Renal cortex interstitium (tissue), 15 donors: ENCODE measurements around the gene TBX2. TPM values are rescaled to one million over a fixed set of nuclear protein-coding genes. Genes with fewer than 3 reads are reported as not detected.
A peak's percentile ranks its signal among the peaks of the same experiment; 100 is the strongest.
"Not testable (repeated sequence)": the region's sequence is repeated elsewhere in the genome, so short reads cannot be mapped to it uniquely, and the experiment has no call there.

ENCODE experiments used
- DNase-seq, 11 donors: peaks; one replicate each; pipeline ENCODE4 v3.0.0-alpha.2; 2013; ENCODE audit warnings: low read depth in 9 of 11, low spot score in 4 of 11; ENCODE audit errors: extremely low read depth in 1 of 11
- long read RNA-seq, 16 experiments: transcript quantifications; one replicate each; lab custom pipeline, GENCODE V29; 2026
- polyA plus RNA-seq, 3 donors: library from polyadenylated mRNA; unstranded; fragments of 120-200 nt; gene quantifications; one replicate each; pipeline ENCODE4 v1.2.1, GENCODE V29; 2013; ENCODE audit not compliant: insufficient read length in 3 of 3

Gene TBX2
- polyA plus RNA-seq: 100 to 1,000 TPM in 1 of 3 donors, 10 to 100 TPM in 2; 57.3 to 112 (median 99.3) TPM
- long read RNA-seq, donor 1, partial matches to known transcripts: 38 of 40 reads
- long read RNA-seq, donor 1, other reads (novel, unspliced or antisense): 0 of 40 reads
- long read RNA-seq, donor 2, full-length matches to known transcripts: 8 of 34 reads
- long read RNA-seq, donor 2, partial matches to known transcripts: 26 of 34 reads
- long read RNA-seq, donor 2, other reads (novel, unspliced or antisense): 0 of 34 reads
- long read RNA-seq, donor 3, transcript TBX2-201 (7 exons, 3,339 nt): major isoform, 25 of 55 reads
- long read RNA-seq, donor 3, partial matches to known transcripts: 29 of 55 reads
- long read RNA-seq, donor 3, other reads (novel, unspliced or antisense): 0 of 55 reads
- long read RNA-seq, donor 4, full-length matches to known transcripts: 13 of 20 reads
- long read RNA-seq, donor 4, partial matches to known transcripts: 7 of 20 reads
- long read RNA-seq, donor 4, other reads (novel, unspliced or antisense): 0 of 20 reads
- long read RNA-seq, donor 5: 0 reads
- long read RNA-seq, donor 6, transcript TBX2-201 (7 exons, 3,339 nt): major isoform, 10 of 32 reads
- long read RNA-seq, donor 6, partial matches to known transcripts: 22 of 32 reads
- long read RNA-seq, donor 6, other reads (novel, unspliced or antisense): 0 of 32 reads
- long read RNA-seq, donor 7, full-length matches to known transcripts: 9 of 44 reads
- long read RNA-seq, donor 7, partial matches to known transcripts: 35 of 44 reads
- long read RNA-seq, donor 7, other reads (novel, unspliced or antisense): 0 of 44 reads
- long read RNA-seq, donor 8: 0 reads
- long read RNA-seq, donor 9, transcript TBX2-201 (7 exons, 3,339 nt): major isoform, 12 of 49 reads
- long read RNA-seq, donor 9, partial matches to known transcripts: 37 of 49 reads
- long read RNA-seq, donor 9, other reads (novel, unspliced or antisense): 0 of 49 reads
- long read RNA-seq, donor 10, transcript TBX2-201 (7 exons, 3,339 nt): major isoform, 10 of 28 reads
- long read RNA-seq, donor 10, partial matches to known transcripts: 17 of 28 reads
- long read RNA-seq, donor 10, other reads (novel, unspliced or antisense): 0 of 28 reads
- long read RNA-seq, donor 11, full-length matches to known transcripts: 15 of 30 reads
- long read RNA-seq, donor 11, partial matches to known transcripts: 15 of 30 reads
- long read RNA-seq, donor 11, other reads (novel, unspliced or antisense): 0 of 30 reads
- long read RNA-seq, donor 12, transcript TBX2-201 (7 exons, 3,339 nt): major isoform, 5 of 23 reads
- long read RNA-seq, donor 12, partial matches to known transcripts: 18 of 23 reads
- long read RNA-seq, donor 12, other reads (novel, unspliced or antisense): 0 of 23 reads
- long read RNA-seq, donor 13: 0 reads
- long read RNA-seq, donor 14, transcript TBX2-201 (7 exons, 3,339 nt): major isoform, 14 of 22 reads
- long read RNA-seq, donor 14, partial matches to known transcripts: 8 of 22 reads
- long read RNA-seq, donor 14, other reads (novel, unspliced or antisense): 0 of 22 reads
- long read RNA-seq, donor 15, transcript TBX2-201 (7 exons, 3,339 nt): major isoform, 6 of 41 reads
- long read RNA-seq, donor 15, partial matches to known transcripts: 35 of 41 reads
- long read RNA-seq, donor 15, other reads (novel, unspliced or antisense): 0 of 41 reads
- long read RNA-seq, donor 16, full-length matches to known transcripts: 45 of 101 reads
- long read RNA-seq, donor 16, partial matches to known transcripts: 56 of 101 reads
- long read RNA-seq, donor 16, other reads (novel, unspliced or antisense): 0 of 101 reads

DNA sequence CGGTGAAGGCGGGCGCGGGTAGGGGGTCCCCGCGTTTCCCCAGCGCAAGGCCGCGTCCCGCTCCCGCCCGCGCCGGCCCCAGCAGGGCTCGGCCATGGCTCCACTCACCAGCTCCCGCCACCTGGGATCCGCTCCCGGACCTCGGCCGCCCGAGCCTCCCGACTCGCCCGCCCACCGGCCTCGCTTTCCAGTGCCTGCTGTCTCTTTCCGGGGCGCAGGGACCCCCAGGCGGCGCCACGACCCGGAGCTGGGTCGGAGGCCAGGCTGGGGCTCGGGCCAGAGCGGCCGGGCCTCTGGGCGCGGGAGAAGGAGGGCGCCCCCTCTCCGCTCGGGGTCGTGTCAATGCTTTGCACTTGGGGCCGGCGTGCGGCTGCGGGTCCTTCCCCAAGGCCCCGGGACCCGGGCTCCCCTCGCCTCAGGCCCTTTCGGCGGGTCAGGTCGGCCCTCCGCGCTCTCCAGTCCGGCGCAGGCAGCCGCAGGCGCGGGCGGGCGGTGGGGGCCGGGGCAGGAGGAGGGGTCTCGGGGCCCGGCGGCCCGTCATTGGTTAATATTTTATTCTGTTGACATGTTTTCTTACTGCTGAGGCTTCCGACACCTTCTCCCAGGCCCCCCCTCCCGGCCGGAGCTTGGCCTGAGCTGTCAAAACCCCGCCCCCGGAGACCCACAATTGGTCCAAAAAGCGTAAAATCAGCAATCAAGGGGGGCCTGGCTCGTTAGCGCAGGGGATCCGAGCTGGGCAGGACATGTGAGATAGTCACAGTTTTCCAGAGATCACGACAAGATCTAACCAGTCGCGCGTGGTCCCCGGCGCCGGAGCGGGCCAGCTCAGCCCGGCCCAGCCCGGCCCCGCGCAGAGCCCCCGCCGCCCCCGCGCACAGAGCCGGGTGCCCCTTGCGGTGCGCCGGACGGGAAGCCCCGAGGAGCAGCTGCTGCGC lies at the start of gene TBX2:
Gene TBX2, plus strand, starts transcription at position 713 of the 935 bp plus-strand sequence. CDS start 334 bp downstream, outside the sequence.
- DNase-seq: peak in 8 of 11 donors; percentile 84 to 95 (median 90)

DNA sequence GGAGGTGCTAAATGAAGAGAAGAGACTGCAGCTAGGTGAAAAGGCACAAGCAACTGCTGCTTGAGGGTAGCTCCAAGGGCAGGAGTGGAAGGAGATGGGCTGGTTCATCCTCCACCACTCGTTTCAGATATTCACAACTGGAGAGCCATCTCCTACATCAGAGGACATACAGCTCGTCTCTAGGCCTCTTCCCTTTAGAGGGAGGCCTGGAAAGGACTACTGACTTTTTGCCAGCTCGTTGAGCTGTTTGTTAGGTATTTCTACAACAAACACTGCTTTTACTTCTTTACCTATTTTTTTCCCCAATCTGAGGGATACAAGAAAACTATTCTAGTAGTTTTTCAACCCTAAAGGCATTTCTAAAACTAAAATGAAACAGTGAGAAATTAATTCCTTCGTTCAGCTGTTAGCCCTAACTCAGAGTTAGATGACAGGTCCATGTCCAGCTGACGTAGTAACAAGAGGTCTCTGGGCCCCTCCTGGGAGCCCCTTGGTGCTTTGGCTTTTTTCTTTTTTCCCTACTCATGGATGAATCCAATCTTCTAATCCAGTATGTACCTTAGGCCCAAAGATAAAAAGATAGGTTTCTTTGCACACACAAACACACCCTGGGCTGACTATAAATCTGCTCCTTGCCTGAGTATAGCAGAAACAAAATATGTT lies 47.8 kb upstream of the TBX2 start:
- no peak for DNase-seq

DNA sequence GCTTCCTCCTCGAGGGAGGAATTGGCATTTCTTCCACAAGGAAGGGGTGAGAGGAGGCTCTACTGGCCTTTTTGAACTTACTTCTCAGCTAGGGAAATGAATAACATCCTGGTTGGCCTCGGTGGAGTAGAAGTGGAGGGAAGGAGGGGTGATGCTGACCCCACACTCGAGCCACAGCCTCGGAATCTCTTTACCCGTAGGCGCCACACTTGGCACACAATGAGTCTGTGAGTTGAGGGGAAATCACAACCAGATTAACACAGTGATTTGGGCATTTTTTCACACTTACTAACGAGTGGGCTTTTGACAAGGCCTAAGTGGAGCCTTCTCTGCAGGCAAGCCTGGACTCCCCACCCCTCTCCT lies 47.3 kb upstream of the TBX2 start:
- no peak for DNase-seq

DNA sequence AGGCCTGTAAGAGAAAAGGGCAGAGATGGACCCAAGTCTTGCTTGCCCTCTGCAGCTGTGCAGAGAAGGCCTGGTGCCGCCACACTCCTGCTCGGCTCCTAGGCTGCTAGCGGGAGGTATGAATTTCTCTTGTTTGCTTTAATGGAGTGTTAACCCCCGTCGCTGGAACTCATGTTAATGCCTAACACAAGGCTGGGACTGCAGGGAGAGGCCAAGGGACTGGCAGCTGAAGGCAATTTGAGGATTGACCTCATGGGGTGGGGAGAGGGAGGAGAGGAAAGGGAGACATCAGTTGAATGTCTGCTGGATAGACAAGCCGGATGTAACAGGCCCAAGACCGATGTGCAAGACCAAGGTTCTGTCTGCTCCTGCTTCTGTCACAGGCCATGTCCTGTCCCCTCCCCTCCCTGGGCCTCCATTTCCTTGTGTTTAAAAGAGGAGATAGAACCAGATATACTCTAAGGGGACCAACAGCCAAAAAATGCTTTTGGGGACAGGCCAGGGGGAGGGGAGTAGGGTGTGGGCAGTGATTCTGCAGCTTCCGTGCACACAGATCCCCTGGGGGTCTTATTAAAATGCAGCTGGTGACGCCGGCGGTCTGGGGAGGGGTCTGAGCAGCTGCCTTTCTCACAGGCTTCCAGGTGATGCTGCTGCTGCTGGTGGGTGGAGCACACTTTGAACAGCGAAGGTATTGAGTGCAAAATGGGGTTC lies 46.7 kb upstream of the TBX2 start:
- no peak for DNase-seq

DNA sequence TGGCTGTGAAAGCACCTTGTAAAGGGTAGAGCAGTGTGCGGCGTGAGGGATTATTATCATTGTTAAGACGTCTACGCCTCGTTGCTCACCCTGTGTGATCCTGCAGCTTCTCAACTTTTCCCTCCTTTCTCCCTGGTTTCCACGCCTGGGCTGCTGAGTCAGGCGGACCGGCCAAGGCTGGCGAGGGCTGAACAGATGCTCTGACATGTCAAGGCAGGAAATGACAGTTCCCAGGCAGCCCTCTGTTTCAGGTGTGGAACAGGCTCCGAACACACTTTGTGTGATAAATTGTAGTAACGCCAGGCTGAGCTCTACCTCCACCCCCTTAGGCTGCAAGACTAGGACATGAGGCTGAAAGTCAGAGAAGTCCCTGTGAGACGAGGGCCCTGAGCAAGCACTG lies 46.0 kb upstream of the TBX2 start:
- DNase-seq: no peak

DNA sequence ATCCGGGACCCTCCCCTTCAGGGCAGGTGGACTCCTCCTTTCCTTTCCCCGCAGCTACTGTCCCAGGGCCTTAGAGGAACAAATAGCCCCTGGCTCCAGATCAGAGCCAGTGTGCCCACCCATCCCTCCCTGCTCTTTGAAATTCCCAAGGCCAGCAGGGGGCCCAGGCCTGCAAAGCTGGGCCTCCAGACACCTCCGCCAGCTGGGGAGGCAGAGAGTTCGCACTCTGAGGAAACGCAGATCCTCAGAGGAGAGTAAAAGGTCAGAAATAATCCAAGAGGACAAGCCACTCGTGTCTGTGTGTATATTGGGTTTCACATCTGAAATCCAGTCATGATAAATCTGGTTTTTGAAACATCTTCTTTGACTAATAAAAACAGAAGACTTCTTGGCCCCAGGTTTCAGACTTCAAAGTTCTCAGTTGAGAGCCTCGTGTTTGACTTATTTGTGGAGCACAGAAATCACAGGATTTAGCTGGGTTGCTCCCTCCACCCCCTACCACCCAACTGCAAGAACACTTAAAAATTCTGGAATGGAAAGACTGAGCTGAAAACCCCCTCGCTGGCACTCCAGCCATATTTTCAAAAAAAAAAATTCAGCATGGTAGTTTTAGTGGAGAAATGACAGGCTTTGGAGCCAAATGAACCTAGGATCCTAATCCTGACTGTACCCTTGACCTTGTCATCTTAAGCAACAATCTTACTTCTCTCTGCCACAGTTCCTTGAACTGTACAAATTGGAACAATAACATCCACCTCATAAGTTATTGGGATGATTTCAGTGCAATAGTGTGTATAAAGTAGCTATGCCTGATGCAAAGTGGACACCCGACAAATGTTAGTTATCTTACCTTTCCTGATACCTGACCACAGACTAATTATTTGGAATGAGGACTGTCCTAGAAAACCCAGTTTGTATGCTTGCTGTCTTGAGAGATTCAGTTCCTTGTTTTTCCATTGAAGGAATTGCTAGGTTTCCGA lies 44.5 kb upstream of the TBX2 start:
- DNase-seq: no peak

DNA sequence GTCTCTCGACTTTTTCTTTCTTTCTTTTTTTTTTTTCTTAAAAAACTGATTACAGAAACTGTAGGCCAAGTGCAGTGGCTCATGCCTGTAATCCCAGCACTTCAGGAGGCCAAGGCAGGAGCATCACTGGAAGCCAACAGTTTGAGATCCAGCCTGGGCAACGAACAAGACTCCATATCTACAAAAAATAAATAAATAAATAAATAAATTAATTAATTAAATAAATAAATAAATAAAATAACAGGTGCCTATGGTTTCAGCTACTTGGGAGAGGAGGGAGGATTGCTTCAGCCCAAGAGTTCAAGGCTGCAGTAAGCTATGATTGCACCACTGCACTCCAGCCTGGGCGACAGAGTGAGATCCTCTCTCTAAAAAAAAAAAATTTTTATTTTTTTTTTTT lies 42.6 kb upstream of the TBX2 start:
- DNase-seq: not testable (repeated sequence)

DNA sequence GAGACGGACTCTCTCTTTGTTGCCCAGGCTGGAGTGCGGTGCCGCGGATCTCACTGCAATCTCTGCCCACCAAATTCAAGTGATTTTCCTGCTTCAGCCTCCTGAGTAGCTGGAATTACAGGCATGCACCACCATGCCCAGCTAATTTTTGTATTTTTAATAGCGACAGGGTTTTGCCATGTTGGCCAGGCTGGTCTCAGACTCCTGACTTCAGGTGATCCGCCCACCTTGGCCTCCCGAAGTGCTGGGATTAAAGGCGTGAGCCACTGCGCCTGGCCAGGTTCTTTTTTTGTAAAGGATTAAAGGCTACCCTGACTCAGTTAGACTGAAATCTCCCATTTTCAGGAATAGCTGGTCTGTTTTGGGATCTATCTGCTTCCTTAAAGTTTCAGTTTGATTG lies 40.1 kb upstream of the TBX2 start:
- DNase-seq: not testable (repeated sequence)

DNA sequence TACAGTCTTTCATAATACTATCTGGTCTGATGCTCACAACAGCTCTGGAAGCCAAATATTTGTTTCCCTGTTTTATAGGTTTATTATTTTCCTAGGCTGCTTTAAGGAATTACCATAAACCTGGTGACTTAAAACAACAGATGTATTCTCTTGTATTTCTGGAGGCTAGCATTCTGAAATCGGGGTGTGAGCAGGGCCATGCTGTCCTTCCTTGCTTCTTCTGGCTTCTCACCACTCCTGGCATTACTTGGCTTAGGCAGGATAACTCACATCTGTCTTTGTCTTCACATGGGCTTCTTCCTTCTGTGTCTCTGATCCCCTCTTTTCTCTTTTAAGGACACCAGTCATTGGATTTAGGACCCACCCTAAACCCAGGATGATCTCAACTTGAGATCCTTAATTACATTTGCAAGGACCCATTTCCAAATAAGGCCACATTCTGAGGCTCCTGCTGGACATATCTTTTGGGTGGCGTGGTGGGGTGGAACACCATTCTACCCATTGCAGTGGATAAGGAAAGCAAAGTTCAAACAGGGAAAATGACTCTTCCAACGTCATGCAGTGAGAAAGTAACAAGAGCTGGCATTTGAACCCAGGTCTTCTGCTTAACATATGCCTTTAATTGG lies 39.2 kb upstream of the TBX2 start:
- no peak for DNase-seq

DNA sequence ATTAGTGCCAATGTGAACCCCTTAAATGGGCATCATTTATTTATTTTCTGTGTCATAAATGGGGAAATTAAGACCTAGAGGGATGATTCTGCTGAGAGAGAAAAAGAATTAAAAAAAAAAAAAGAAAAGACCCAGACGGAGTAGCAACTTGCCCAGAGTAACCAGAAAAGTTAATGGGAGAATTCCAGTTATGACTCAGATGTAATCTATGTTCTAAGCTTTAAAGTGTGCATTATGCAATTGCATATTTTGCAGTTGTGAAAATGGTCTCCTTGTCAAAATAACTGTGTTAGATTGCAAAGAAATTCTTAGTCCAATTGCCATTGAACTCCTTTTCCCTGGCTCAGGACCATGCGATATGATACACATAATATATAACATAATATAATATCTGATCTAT lies 38.6 kb upstream of the TBX2 start:
- no peak for DNase-seq

DNA sequence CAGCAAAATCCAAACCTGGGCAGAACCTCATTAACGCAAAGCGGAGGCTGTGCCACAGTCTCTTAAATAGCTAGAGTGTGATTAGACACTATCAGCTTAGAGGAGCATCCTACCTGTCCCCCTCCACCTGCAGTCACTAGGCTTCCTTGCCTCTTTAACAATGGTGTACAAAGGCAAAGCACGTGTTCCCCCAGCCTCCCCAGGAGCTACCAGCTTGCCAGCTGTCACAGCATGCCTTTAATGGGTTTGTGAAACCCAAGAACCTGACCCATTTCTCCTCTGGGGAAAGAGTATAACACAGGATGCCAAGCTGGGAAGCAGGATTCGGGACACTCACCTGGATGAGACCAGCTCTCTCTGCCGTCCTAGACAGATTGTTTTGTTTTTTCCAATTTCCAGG lies 37.2 kb upstream of the TBX2 start:
- DNase-seq: no peak

DNA sequence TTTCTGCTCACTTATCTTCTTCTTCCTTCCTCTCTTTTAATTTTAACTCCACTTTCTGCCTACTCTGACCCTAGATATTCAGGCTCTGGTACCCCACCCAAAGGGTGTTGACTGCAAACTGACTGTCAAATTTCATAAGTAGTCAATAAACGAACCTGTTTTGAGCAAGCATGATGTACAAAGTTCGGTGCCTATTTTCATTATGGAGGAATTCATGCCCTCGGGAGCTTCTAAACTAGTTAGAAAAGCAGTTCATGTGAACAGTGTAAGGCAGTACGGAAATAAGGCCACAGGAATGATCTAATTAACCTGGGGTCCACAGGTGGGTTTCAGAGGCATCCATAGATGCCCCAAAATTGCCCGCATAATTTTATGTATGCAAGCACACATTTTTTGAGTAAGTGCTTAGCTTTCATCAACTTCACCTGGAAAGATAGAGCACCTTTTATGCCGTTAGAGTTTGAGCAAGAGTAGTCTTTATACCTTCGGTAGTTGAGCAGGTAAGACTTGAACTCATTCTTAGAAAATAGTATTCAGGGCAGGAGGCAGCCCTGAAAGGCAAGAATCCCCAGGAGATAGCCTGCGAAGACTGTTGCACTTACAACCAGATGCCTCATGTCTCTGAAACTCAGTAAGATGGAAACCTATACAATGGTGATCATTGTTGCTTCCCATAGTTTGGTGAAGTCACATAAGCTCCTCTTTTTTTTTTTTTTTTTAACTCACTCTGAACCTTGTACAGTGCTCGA lies 36.6 kb upstream of the TBX2 start:
- no peak for DNase-seq

DNA sequence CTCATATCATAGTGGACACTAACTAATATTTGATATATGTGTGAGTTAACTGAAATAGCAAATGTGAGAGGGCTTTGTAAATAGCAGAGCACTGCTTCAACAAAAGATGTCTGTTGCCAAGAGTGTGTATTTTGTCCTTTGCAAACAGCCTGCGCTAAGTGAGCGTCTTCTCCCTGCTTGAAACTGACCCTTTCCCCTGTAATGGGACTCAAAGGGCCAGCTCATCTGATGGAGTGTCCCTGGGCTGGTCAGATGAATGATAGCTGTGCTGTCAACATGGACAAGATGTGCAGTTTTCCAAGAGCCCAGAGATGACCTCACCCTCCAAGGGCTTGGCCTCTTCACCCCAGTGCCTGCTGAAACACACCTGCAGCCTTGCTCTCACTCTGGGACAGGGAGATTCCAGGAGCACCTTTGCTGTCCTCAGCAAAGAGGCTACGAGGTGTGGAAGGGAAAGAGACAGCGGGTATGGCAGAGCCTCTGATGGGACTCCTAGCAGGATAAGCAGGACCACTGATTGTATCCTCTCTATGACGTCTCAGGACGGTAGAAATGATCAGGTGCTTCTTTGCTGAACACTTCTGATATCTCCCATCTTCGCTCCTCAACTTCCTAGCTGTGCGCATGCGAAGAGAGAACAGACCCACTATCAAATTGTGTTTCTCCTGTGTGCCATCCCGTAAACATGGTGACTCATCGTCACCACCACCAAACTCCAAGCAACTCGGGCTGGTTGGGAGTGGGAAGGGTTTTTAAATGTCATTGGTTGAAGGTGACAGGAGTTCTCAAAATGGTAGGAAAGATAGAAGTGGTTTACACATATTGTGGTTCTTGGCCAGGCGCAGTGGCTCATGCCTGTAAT lies 35.8 kb upstream of the TBX2 start:
- no peak for DNase-seq
